Activated CD4-positive, alpha-beta T cell treated with anti-CD3 and anti-CD28 coated beads for 4 hours (primary cell): ENCODE results near the gene ECT2L.

ENCODE experiments used
- DNase-seq, 2 donors: peaks; one replicate each; pipeline ENCODE4 v3.0.0-alpha.2; 2020

The ECT2L gene

GRCh38 chr6:138806889-138807288 lies 11.0 kb downstream of the ECT2L start:
- DNase-seq: no peak

- no peak for DNase-seq
These were observed 13.8 kb downstream of the ECT2L start for GRCh38 chr6:138809677-138810076.

GRCh38 chr6:138811866-138812265 lies 16.0 kb downstream of the ECT2L start:
- no peak for DNase-seq

GRCh38 chr6:138814179-138814834 lies 18.4 kb downstream of the ECT2L start:
- DNase-seq: no peak

GRCh38 chr6:138815221-138815620 lies 19.3 kb downstream of the ECT2L start:
- no peak for DNase-seq

GRCh38 chr6:138815797-138816528 lies 20.1 kb downstream of the ECT2L start:
- no peak for DNase-seq

- no peak for DNase-seq
These were observed 21.9 kb downstream of the ECT2L start for GRCh38 chr6:138817799-138818198.

GRCh38 chr6:138818496-138819194 lies 22.8 kb downstream of the ECT2L start:
- DNase-seq: no peak

- DNase-seq: no peak
These were observed 25.6 kb downstream of the ECT2L start for GRCh38 chr6:138821519-138821918.

GRCh38 chr6:138824482-138825144 lies 28.7 kb downstream of the ECT2L start:
- no peak for DNase-seq

GRCh38 chr6:138830248-138830647 lies 34.4 kb downstream of the ECT2L start:
- DNase-seq: no peak

- DNase-seq: no peak
These were observed 36.3 kb downstream of the ECT2L start for GRCh38 chr6:138832182-138832581.

GRCh38 chr6:138833816-138834539 lies 38.1 kb downstream of the ECT2L start:
- no peak for DNase-seq

- no peak for DNase-seq
These were observed 41.4 kb downstream of the ECT2L start for GRCh38 chr6:138837246-138837645.

GRCh38 chr6:138844192-138844591 lies 48.3 kb downstream of the ECT2L start:
- no peak for DNase-seq

GRCh38 chr6:138847884-138848283 lies 52.0 kb downstream of the ECT2L start:
- DNase-seq: no peak

- DNase-seq: no peak
These were observed 52.6 kb downstream of the ECT2L start for GRCh38 chr6:138848461-138848860.

GRCh38 chr6:138849791-138850190 lies 53.9 kb downstream of the ECT2L start:
- no peak for DNase-seq

- DNase-seq: no peak
These were observed 60.8 kb downstream of the ECT2L start for GRCh38 chr6:138856654-138857053.

GRCh38 chr6:138857775-138858174 lies 61.9 kb downstream of the ECT2L start:
- no peak for DNase-seq

GRCh38 chr6:138862456-138862855 lies 66.6 kb downstream of the ECT2L start:
- no peak for DNase-seq

- DNase-seq: no peak
These were observed 67.4 kb downstream of the ECT2L start for GRCh38 chr6:138863321-138863720.
